ENCODE measurements around the gene MRGPRG.

Gene MRGPRG

GRCh38 chr11:3173795-3174194 lies 44.8 kb downstream of the MRGPRG start:
- TF ChIP-seq CTCF (conservative IDR thresholded peaks at IDR 0.05; ENCODE audit: low read depth, low read length): no peak
- Histone ChIP-seq H3K4me3 (IDR thresholded peaks at IDR 0.05; ENCODE audit: insufficient read depth, low read depth, low read length) (no peak overlapping the region), H3K4me2 (no peak overlapping the region), H3K4me1 (ENCODE audit: low read depth, poor library complexity, severe bottlenecking) (no peaks in the 10 kb centered on the region), H3K79me2 (ENCODE audit: insufficient read depth, low read depth) (no peaks in the 10 kb centered on the region), H3K27ac (no peak overlapping the region), H2AFZ (ENCODE audit: low read depth) (no peak overlapping the region), H3K27me3 (ENCODE audit: insufficient read depth, low read depth) (peaks cover 21% of the 10 kb centered on the region; the same call in 1 of the 2 replicates), H3K36me3 (ENCODE audit: insufficient read depth) (no peaks in the 10 kb centered on the region), H4K20me1 (ENCODE audit: insufficient read depth) (no peaks in the 10 kb centered on the region), H3K9ac (no peak overlapping the region)

- Histone ChIP-seq H2AFZ (ENCODE audit: low read depth) (no peak overlapping the region), H3K79me2 (ENCODE audit: insufficient read depth, low read depth) (no peaks in the 10 kb centered on the region), H3K36me3 (ENCODE audit: insufficient read depth) (no peaks in the 10 kb centered on the region), H4K20me1 (ENCODE audit: insufficient read depth) (no peaks in the 10 kb centered on the region), H3K4me3 (IDR thresholded peaks at IDR 0.05; ENCODE audit: insufficient read depth, low read depth, low read length) (no peak overlapping the region), H3K27ac (no peak overlapping the region), H3K27me3 (ENCODE audit: insufficient read depth, low read depth) (peaks cover 38% of the 10 kb centered on the region; the same call in 1 of the 2 replicates), H3K4me2 (no peak overlapping the region), H3K9ac (no peak overlapping the region), H3K4me1 (ENCODE audit: low read depth, poor library complexity, severe bottlenecking) (no peaks in the 10 kb centered on the region)
- TF ChIP-seq CTCF (conservative IDR thresholded peaks at IDR 0.05; ENCODE audit: low read depth, low read length): no peak
These were observed 46.6 kb downstream of the MRGPRG start for GRCh38 chr11:3171931-3172560.

- no peak for TF ChIP-seq CTCF (conservative IDR thresholded peaks at IDR 0.05; ENCODE audit: low read depth, low read length)
These were observed 47.6 kb downstream of the MRGPRG start for GRCh38 chr11:3170756-3171650.

GRCh38 chr11:3170044-3170755 lies 48.4 kb downstream of the MRGPRG start:
- Histone ChIP-seq H2AFZ (ENCODE audit: low read depth) (no peak overlapping the region), H4K20me1 (ENCODE audit: insufficient read depth) (no peaks in the 10 kb centered on the region), H3K4me3 (IDR thresholded peaks at IDR 0.05; ENCODE audit: insufficient read depth, low read depth, low read length) (no peak overlapping the region), H3K4me2 (no peak overlapping the region), H3K27ac (no peak overlapping the region), H3K9ac (no peak overlapping the region), H3K4me1 (ENCODE audit: low read depth, poor library complexity, severe bottlenecking) (no peaks in the 10 kb centered on the region), H3K79me2 (ENCODE audit: insufficient read depth, low read depth) (no peaks in the 10 kb centered on the region), H3K27me3 (ENCODE audit: insufficient read depth, low read depth) (peaks cover 47% of the 10 kb centered on the region; the same call in 1 of the 2 replicates), H3K36me3 (ENCODE audit: insufficient read depth) (no peaks in the 10 kb centered on the region)
- TF ChIP-seq CTCF (conservative IDR thresholded peaks at IDR 0.05; ENCODE audit: low read depth, low read length): no peak

More at GRCh38 chr11:3170756-3171650, 47.6 kb downstream of the MRGPRG start:
- no peaks in the 10 kb centered on the region for H4K20me1 ChIP-seq (ENCODE audit: insufficient read depth)
- H3K4me2 ChIP-seq: no peak overlapping the region
- H3K36me3 ChIP-seq (ENCODE audit: insufficient read depth): no peaks in the 10 kb centered on the region
- no peaks in the 10 kb centered on the region for H3K79me2 ChIP-seq (ENCODE audit: insufficient read depth, low read depth)
- no peaks in the 10 kb centered on the region for H3K4me1 ChIP-seq (ENCODE audit: low read depth, poor library complexity, severe bottlenecking)
- no peak overlapping the region for H3K27ac ChIP-seq
- H3K9ac ChIP-seq: no peak overlapping the region
- H3K27me3 ChIP-seq (ENCODE audit: insufficient read depth, low read depth): peaks cover 41% of the 10 kb centered on the region; the same call in 1 of the 2 replicates
- no peak overlapping the region for H2AFZ ChIP-seq (ENCODE audit: low read depth)
- H3K4me3 ChIP-seq (IDR thresholded peaks at IDR 0.05; ENCODE audit: insufficient read depth, low read depth, low read length): no peak overlapping the region

Measured in KMS-11 (cell line).